A204.1 (cell line): ENCODE results near the gene USP7.
"Not testable (repeated sequence)": the region's sequence is repeated elsewhere in the genome, so short reads cannot be mapped to it uniquely, and the experiment has no call there.

Experiments
- FAIRE-seq: peaks from 2 replicates; lab custom pipeline; 2012; peaks lifted over from hg19 to GRCh38; lab: Jason Lieb, UNC

USP7 gene

GRCh38 chr16:8874388-8874787 is 89.3 kb downstream of the USP7 start:
- FAIRE-seq = no peak

GRCh38 chr16:8873866-8874195 is 89.9 kb downstream of the USP7 start:
- FAIRE-seq = not testable (repeated sequence)

- no peak for FAIRE-seq
Measured at GRCh38 chr16:8872967-8873865, 90.5 kb downstream of the USP7 start.

GRCh38 chr16:8872071-8872470 is 91.6 kb downstream of the USP7 start:
- FAIRE-seq = no peak

GRCh38 chr16:8869988-8870241 is 93.8 kb downstream of the USP7 start:
- FAIRE-seq = not testable (repeated sequence)

GRCh38 chr16:8869212-8869987 is 94.3 kb downstream of the USP7 start:
- no peak for FAIRE-seq

GRCh38 chr16:8868416-8869211 is 95.1 kb downstream of the USP7 start, which contains the start of gene CARHSP1:
TSS of gene CARHSP1 (minus strand) at chr16:8869006. CDS start at chr16:8859328, 9,678 bp downstream.
- no peak for FAIRE-seq

GRCh38 chr16:8867932-8868415 is 95.7 kb downstream of the USP7 start:
- no peak for FAIRE-seq

- FAIRE-seq = no peak
Measured at GRCh38 chr16:8867216-8867931, 96.3 kb downstream of the USP7 start.

GRCh38 chr16:8866884-8867215 is 96.9 kb downstream of the USP7 start:
- no peak for FAIRE-seq

GRCh38 chr16:8866118-8866883 is 97.4 kb downstream of the USP7 start:
- no peak for FAIRE-seq

- FAIRE-seq = no peak
Measured at GRCh38 chr16:8865145-8865882, 98.4 kb downstream of the USP7 start.

GRCh38 chr16:8864480-8865110 is 99.1 kb downstream of the USP7 start:
- FAIRE-seq = no peak

- no peak for FAIRE-seq
Measured at GRCh38 chr16:8863594-8864424, 99.9 kb downstream of the USP7 start.

- no peak for FAIRE-seq
Measured at GRCh38 chr16:8862309-8863130, 101.2 kb downstream of the USP7 start.

GRCh38 chr16:8861563-8862308 is 102.0 kb downstream of the USP7 start:
- no peak for FAIRE-seq
